ENCODE data around the gene WWOX. TPM values are rescaled to one million over a fixed set of nuclear protein-coding genes. Genes with fewer than 3 reads are reported as not detected.

Gene WWOX
- total RNA-seq, 3 donors from 2014 or later (not counting 1 experiment from before 2014, with no cell fraction given): 21.0 to 29.8 (median 27.0) TPM

GRCh38 chr16:78563905-78564304, 464.5 kb downstream of the WWOX start:
- Mint-ChIP-seq H3K27ac (no peak overlapping the region), H3K9me3 (no peaks in the 10 kb centered on the region), H3K36me3 (no peaks in the 10 kb centered on the region), H3K4me1 (peaks cover 8% of the 10 kb centered on the region in 2 donors), H3K27me3 (ENCODE audit: low read depth in 2 of 2) (no peaks in the 10 kb centered on the region), H3K4me3 (no peak overlapping the region)
- Histone ChIP-seq H3K4me1 (ENCODE audit: control insufficient read depth, insufficient read depth, low read length) (peaks cover 5% of the 10 kb centered on the region), H3K4me3 (ENCODE audit: low read length) (no peak overlapping the region), H3K27me3 (ENCODE audit: control insufficient read depth, insufficient read depth, low read length) (no peaks in the 10 kb centered on the region), H3K9me3 (ENCODE audit: control insufficient read depth, insufficient read depth, low read length) (no peaks in the 10 kb centered on the region), H3K36me3 (ENCODE audit: control insufficient read depth, insufficient read depth, low read length) (no peaks in the 10 kb centered on the region), H3K27ac (ENCODE audit: low read length) (no peak overlapping the region)
- intact Hi-C loops (cut with micrococcal nuclease): no loop called here
- no peak for TF ChIP-seq CTCF (IDR thresholded peaks at IDR 0.05)
- WGBS (ENCODE audit: insufficient coverage): 87% methylated on average over 7 of the region's 7 CpGs
- DNase-seq (no peak), ATAC-seq (no peak)

GRCh38 chr16:78566397-78567073, 467.1 kb downstream of the WWOX start:
- Mint-ChIP-seq H3K27ac (no peak overlapping the region), H3K36me3 (no peaks in the 10 kb centered on the region), H3K27me3 (ENCODE audit: low read depth in 2 of 2) (no peaks in the 10 kb centered on the region), H3K4me3 (no peak overlapping the region), H3K4me1 (peaks cover 8 to 16% of the 10 kb centered on the region in 2 donors), H3K9me3 (no peaks in the 10 kb centered on the region)
- no peak for TF ChIP-seq CTCF (IDR thresholded peaks at IDR 0.05)
- ATAC-seq (peak in 1 of 3 donors; percentile 43), DNase-seq (peak in 1 of 2 donors; percentile 10)
- no peaks in the 10 kb centered on the region for H3K9me3 ChIP-seq (ENCODE audit: control insufficient read depth, insufficient read depth, low read length)
- 47% methylated on average over 5 of the region's 5 CpGs for WGBS (ENCODE audit: insufficient coverage)
- H3K4me3 ChIP-seq (ENCODE audit: low read length): no peak overlapping the region
- no peak overlapping the region for H3K27ac ChIP-seq (ENCODE audit: low read length)
- no peaks in the 10 kb centered on the region for H3K36me3 ChIP-seq (ENCODE audit: control insufficient read depth, insufficient read depth, low read length)
- peaks cover 11% of the 10 kb centered on the region for H3K4me1 ChIP-seq (ENCODE audit: control insufficient read depth, insufficient read depth, low read length)
- intact Hi-C loops (cut with micrococcal nuclease): no loop called here
- no peaks in the 10 kb centered on the region for H3K27me3 ChIP-seq (ENCODE audit: control insufficient read depth, insufficient read depth, low read length)

- Mint-ChIP-seq H3K9me3 (no peaks in the 10 kb centered on the region), H3K4me1 (peaks cover 8 to 16% of the 10 kb centered on the region in 2 donors)
- no peak for ATAC-seq
Measured at GRCh38 chr16:78570399-78571141, 471.1 kb downstream of the WWOX start.

More at GRCh38 chr16:78570399-78571141, 471.1 kb downstream of the WWOX start:
- no peak for DNase-seq
- Histone ChIP-seq H3K27me3 (ENCODE audit: control insufficient read depth, insufficient read depth, low read length) (no peaks in the 10 kb centered on the region), H3K4me3 (ENCODE audit: low read length) (no peak overlapping the region), H3K9me3 (ENCODE audit: control insufficient read depth, insufficient read depth, low read length) (no peaks in the 10 kb centered on the region), H3K27ac (ENCODE audit: low read length) (no peak overlapping the region), H3K4me1 (ENCODE audit: control insufficient read depth, insufficient read depth, low read length) (peaks cover 11% of the 10 kb centered on the region), H3K36me3 (ENCODE audit: control insufficient read depth, insufficient read depth, low read length) (no peaks in the 10 kb centered on the region)
- 77% methylated on average over 11 of the region's 11 CpGs for WGBS (ENCODE audit: insufficient coverage)
- TF ChIP-seq CTCF (IDR thresholded peaks at IDR 0.05): no peak
- no peaks in the 10 kb centered on the region for H3K27me3 Mint-ChIP-seq (ENCODE audit: low read depth in 2 of 2)
- no peak overlapping the region for H3K27ac Mint-ChIP-seq
- H3K4me3 Mint-ChIP-seq: no peak overlapping the region
- intact Hi-C loops (cut with micrococcal nuclease): no loop called here
- H3K36me3 Mint-ChIP-seq: no peaks in the 10 kb centered on the region

All from natural killer cell (primary cell).